Small intestine (tissue), 7 donors: Measurements from ENCODE around the gene DLAT. TPM values are rescaled to one million over a fixed set of nuclear protein-coding genes. Genes with fewer than 3 reads are reported as not detected.
"Not testable (repeated sequence)": the region's sequence is repeated elsewhere in the genome, so short reads cannot be mapped to it uniquely, and the experiment has no call there.

ENCODE experiments used
- DNase-seq, 2 donors: peaks; one replicate each; pipeline versions ENCODE4 v3.0.0 to v3.0.0-alpha.2; 2013
- FAIRE-seq: peaks from 2 replicates; lab custom pipeline; 2012; peaks lifted over from hg19 to GRCh38; lab: Jason Lieb, UNC
- H3K27ac ChIP-seq, 3 donors: one replicate each; pipeline ENCODE4 v1.5.1; 2013; ENCODE audit warnings: low read length in 2 of 3, mild to moderate bottlenecking in 2 of 3, control low read depth in 1 of 3, inconsistent platforms in 1 of 3, low read depth in 1 of 3, moderate library complexity in 1 of 3
- H3K27me3 ChIP-seq, 3 donors: one replicate each; pipeline ENCODE4 v1.6.1; 2013; ENCODE audit warnings: low read length in 3 of 3, inconsistent platforms in 1 of 3; ENCODE audit not compliant: control insufficient read depth in 3 of 3, insufficient read depth in 3 of 3
- H3K36me3 ChIP-seq, 3 donors: one replicate each; pipeline ENCODE4 v1.6.1; 2013; ENCODE audit warnings: low read length in 3 of 3, inconsistent platforms in 1 of 3, low read depth in 1 of 3, mild to moderate bottlenecking in 1 of 3, moderate library complexity in 1 of 3; ENCODE audit not compliant: control insufficient read depth in 3 of 3, insufficient read depth in 2 of 3
- H3K4me1 ChIP-seq, 3 donors: one replicate each; pipeline ENCODE4 v1.6.1; 2013; ENCODE audit warnings: low read length in 2 of 3, inconsistent platforms in 1 of 3, low read depth in 1 of 3, mild to moderate bottlenecking in 1 of 3, moderate library complexity in 1 of 3; ENCODE audit not compliant: control insufficient read depth in 3 of 3, insufficient read depth in 2 of 3
- H3K4me3 ChIP-seq, 3 donors: one replicate each; pipeline ENCODE4 v1.5.1; 2013; ENCODE audit warnings: low read length in 3 of 3, control low read depth in 1 of 3, inconsistent platforms in 1 of 3, low read depth in 1 of 3, mild to moderate bottlenecking in 1 of 3, moderate library complexity in 1 of 3
- H3K9me3 ChIP-seq, 2 donors: one replicate each; pipeline ENCODE4 v1.6.1; 2013; ENCODE audit warnings: low read depth in 1 of 2, low read length in 1 of 2; ENCODE audit not compliant: control insufficient read depth in 2 of 2, insufficient read depth in 1 of 2
- WGBS, 3 donors: extraction: QIAGEN DNeasy Blood & Tissue Kit; methylation state at CpG; one replicate each; pipeline ENCODE4 v1.1.7; 2013; 5-methylcytosine and 5-hydroxymethylcytosine counted together
- polyA plus RNA-seq, 4 donors: library from polyadenylated mRNA; stranded (reverse) in 3 of 4; unstranded in 1 of 4; fragments of 200-250 nt in 3 of 4; fragments of 120-200 nt in 1 of 4; gene quantifications; one replicate each; pipeline versions ENCODE4 v1.2.1 to v1.2.3, GENCODE V29; 2013
- donor health status: healthy with polysubstance abuse.
- donor health status: control.
- donor health status: control.
- donor health status: Bipolar disorder and iron deficiency.
- donor health status: healthy.

DLAT gene
- polyA plus RNA-seq, 4 donors = 24.0 to 28.4 (median 24.5) TPM

GRCh38 chr11:112046647-112047046 is 21.4 kb downstream of the DLAT start:
- not testable (repeated sequence) for H3K27ac ChIP-seq, H3K4me3 ChIP-seq, DNase-seq, H3K27me3 ChIP-seq, FAIRE-seq, H3K9me3 ChIP-seq, H3K4me1 ChIP-seq
- 96 to 100% (median 100%) methylated on average over 2 of the region's 2 CpGs for WGBS, 3 donors
- H3K36me3 ChIP-seq = peaks cover 7 to 21% (median 8%) of the 10 kb centered on the region in 3 donors

DNA sequence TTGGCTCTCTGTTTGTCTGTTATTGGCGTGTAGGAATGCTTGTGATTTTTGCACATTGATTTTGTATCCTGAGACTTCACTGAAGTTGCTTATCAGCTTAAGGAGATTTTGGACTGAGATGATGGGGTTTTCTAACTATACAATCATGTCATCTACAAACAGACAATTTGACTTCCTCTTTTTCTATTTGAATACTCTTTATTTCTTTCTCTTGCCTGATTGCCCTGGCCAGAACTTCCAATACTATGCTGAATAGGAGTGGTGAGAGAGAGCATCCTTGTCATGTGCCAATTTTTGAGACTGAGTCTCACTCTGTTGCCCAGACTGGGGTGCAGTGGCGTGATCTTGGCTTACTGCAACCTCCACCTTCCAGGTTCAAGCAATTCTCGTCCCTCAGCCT is 23.0 kb downstream of the DLAT start:
- H3K36me3 ChIP-seq = peaks cover 12 to 30% (median 15%) of the 10 kb centered on the region in 3 donors
- not testable (repeated sequence) for H3K27me3 ChIP-seq, H3K4me3 ChIP-seq, H3K9me3 ChIP-seq, FAIRE-seq, H3K4me1 ChIP-seq, DNase-seq, H3K27ac ChIP-seq
- WGBS, 3 donors = 95 to 99% (median 98%) methylated on average over 3 of the region's 3 CpGs

- H3K4me1 ChIP-seq = no peaks in the 10 kb centered on the region
- no peak for DNase-seq
- WGBS, 3 donors = 48 to 50% (median 49%) methylated on average over 2 of the region's 2 CpGs
- peaks cover 12 to 30% (median 13%) of the 10 kb centered on the region in 3 donors for H3K36me3 ChIP-seq
- H3K9me3 ChIP-seq = no peaks in the 10 kb centered on the region
- no peak overlapping the region for H3K4me3 ChIP-seq
- FAIRE-seq = no peak
- no peak overlapping the region for H3K27ac ChIP-seq
- no peaks in the 10 kb centered on the region for H3K27me3 ChIP-seq
Measured at GRCh38 chr11:112049777-112050176, 24.6 kb downstream of the DLAT start.

DNA sequence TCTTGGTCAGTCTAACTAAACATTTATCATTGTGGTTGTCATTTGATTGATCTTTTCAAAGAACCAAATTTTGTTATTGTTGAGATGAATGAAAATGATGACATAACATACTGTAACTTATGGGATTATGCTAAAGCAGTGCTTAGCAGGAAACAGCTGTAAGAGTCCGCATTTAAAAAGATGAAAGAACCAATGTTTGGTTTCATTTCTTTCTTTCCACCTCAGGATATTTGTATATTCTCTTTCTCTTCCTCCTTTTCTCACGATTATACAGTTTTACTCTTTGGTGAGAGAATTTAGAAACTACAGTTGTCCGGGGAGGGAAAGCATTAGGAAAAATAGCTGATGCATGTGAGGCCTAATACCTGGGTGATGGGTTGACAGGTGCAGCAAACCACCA is 25.5 kb downstream of the DLAT start:
- DNase-seq = no peak
- Histone ChIP-seq H3K4me1 (no peaks in the 10 kb centered on the region), H3K4me3 (no peak overlapping the region), H3K27me3 (no peaks in the 10 kb centered on the region), H3K9me3 (no peaks in the 10 kb centered on the region), H3K36me3 (peaks cover 8 to 22% (median 10%) of the 10 kb centered on the region in 3 donors), H3K27ac (no peak overlapping the region)
- FAIRE-seq = no peak
- WGBS, 3 donors = 77 to 85% (median 80%) methylated on average over 3 of the region's 3 CpGs

- H3K4me1 ChIP-seq = no peaks in the 10 kb centered on the region
- no peaks in the 10 kb centered on the region for H3K27me3 ChIP-seq
- peaks cover 8 to 22% (median 10%) of the 10 kb centered on the region in 3 donors for H3K36me3 ChIP-seq
- FAIRE-seq = no peak
- H3K4me3 ChIP-seq = no peak overlapping the region
- H3K27ac ChIP-seq = no peak overlapping the region
- 79 to 95% (median 82%) methylated on average over 3 of the region's 3 CpGs for WGBS, 3 donors
- no peak for DNase-seq
- H3K9me3 ChIP-seq = no peaks in the 10 kb centered on the region
Measured at GRCh38 chr11:112051768-112052167, 26.6 kb downstream of the DLAT start.

DNA sequence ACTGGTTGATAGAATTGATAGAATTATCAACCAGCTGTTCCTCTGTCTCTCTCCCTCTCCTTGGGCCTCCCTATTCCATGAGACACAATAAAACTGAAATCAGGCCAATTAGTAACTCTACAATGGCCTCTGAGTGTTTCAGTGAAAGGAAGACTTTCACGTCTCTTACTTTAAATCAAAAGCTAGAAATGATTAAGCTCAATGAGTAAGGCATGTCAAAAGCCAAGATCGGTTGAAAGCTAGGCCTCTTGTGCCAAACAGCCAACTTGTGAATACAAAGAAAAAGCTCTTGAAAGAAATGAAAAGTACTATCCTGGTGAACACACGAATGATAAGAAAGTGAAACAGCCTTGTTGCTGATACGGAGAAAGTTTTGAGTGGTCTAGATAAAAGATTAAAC is 32.0 kb downstream of the DLAT start:
- no peaks in the 10 kb centered on the region for H3K9me3 ChIP-seq
- FAIRE-seq (no peak), DNase-seq (no peak)
- H3K27ac ChIP-seq = no peak overlapping the region
- 66 to 80% (median 72%) methylated on average over 4 of the region's 4 CpGs for WGBS, 3 donors
- no peak overlapping the region for H3K4me3 ChIP-seq
- peaks cover 6 to 22% (median 11%) of the 10 kb centered on the region in 3 donors for H3K36me3 ChIP-seq
- no peaks in the 10 kb centered on the region for H3K27me3 ChIP-seq
- H3K4me1 ChIP-seq = no peaks in the 10 kb centered on the region

GRCh38 chr11:112058103-112058502 is 32.9 kb downstream of the DLAT start:
- Histone ChIP-seq H3K4me3 (no peak overlapping the region), H3K27me3 (no peaks in the 10 kb centered on the region), H3K27ac (no peak overlapping the region), H3K36me3 (peaks cover 0 to 18% (median 10%) of the 10 kb centered on the region in 3 donors), H3K9me3 (no peaks in the 10 kb centered on the region), H3K4me1 (no peaks in the 10 kb centered on the region)
- DNase-seq (no peak), FAIRE-seq (no peak)
- 6 to 43% (median 24%) methylated on average over 1 of the region's 1 CpG for WGBS, 3 donors

DNA sequence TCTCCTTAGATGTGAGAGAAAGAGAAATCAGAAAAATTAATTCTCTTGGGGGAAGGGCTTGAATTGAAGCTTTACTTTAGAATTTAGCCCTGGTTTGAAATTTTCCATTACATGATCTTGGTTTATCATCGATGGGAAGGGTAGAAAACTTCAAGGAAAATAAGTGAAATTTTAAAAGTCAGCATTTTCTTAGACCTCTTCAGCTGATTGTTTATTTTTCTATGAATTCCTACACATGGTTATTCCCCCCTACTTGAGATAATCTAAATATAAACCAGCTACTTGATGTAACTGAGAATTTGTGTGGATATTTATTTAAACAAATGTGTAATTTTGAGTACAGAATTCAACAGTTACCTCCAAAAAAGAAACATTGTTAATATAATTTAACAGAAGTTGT is 37.7 kb downstream of the DLAT start:
- Histone ChIP-seq H3K9me3 (no peaks in the 10 kb centered on the region), H3K36me3 (peaks cover 0 to 11% (median 8%) of the 10 kb centered on the region in 3 donors), H3K4me3 (no peak overlapping the region), H3K4me1 (no peaks in the 10 kb centered on the region), H3K27ac (no peak overlapping the region), H3K27me3 (no peaks in the 10 kb centered on the region)
- FAIRE-seq (no peak), DNase-seq (no peak)
- WGBS, 3 donors = 62 to 86% (median 81%) methylated on average over 1 of the region's 1 CpG
